ENCODE measurements around the gene EFNB3.

EFNB3 gene

GRCh38 chr17:7700510-7700909, 4.5 kb upstream of the EFNB3 start:
- no peak for DNase-seq (ENCODE audit: low read depth in 3 of 3)

- no peak for DNase-seq (ENCODE audit: low read depth in 3 of 3)
These were observed 3.3 kb upstream of the EFNB3 start for GRCh38 chr17:7701681-7702080.

- no peak for DNase-seq (ENCODE audit: low read depth in 3 of 3)
These were observed 2.2 kb upstream of the EFNB3 start for GRCh38 chr17:7702776-7703175.

GRCh38 chr17:7703584-7704479, 1.2 kb upstream of the EFNB3 start:
- no peak for DNase-seq (ENCODE audit: low read depth in 3 of 3)

- no peak for DNase-seq (ENCODE audit: low read depth in 3 of 3)
These were observed 560 bp downstream of the EFNB3 start for GRCh38 chr17:7705269-7706255.

- DNase-seq (ENCODE audit: low read depth in 3 of 3), result no peak
These were observed 1.8 kb downstream of the EFNB3 start for GRCh38 chr17:7706631-7707354.

GRCh38 chr17:7707446-7707845, 2.4 kb downstream of the EFNB3 start:
- no peak for DNase-seq (ENCODE audit: low read depth in 3 of 3)

GRCh38 chr17:7707858-7708750, 3.1 kb downstream of the EFNB3 start:
- DNase-seq (ENCODE audit: low read depth in 3 of 3), result no peak

- DNase-seq (ENCODE audit: low read depth in 3 of 3), result no peak
These were observed 4.0 kb downstream of the EFNB3 start for GRCh38 chr17:7709031-7709430.

GRCh38 chr17:7710301-7710700, 5.3 kb downstream of the EFNB3 start:
- no peak for DNase-seq (ENCODE audit: low read depth in 3 of 3)

- no peak for DNase-seq (ENCODE audit: low read depth in 3 of 3)
These were observed 6.2 kb downstream of the EFNB3 start for GRCh38 chr17:7711051-7711755.

GRCh38 chr17:7712111-7712771, 7.2 kb downstream of the EFNB3 start:
- DNase-seq (ENCODE audit: low read depth in 3 of 3), result no peak

GRCh38 chr17:7713782-7714181, 8.8 kb downstream of the EFNB3 start:
- no peak for DNase-seq (ENCODE audit: low read depth in 3 of 3)

- no peak for DNase-seq (ENCODE audit: low read depth in 3 of 3)
These were observed 10.0 kb downstream of the EFNB3 start for GRCh38 chr17:7714721-7715594.

GRCh38 chr17:7715936-7716886, 11.2 kb downstream of the EFNB3 start:
- no peak for DNase-seq (ENCODE audit: low read depth in 3 of 3)

- peak; percentile 9 to 50 (median 17) for DNase-seq (ENCODE audit: low read depth in 3 of 3)
These were observed 12.1 kb downstream of the EFNB3 start, which contains the start of gene DNAH2 for GRCh38 chr17:7716901-7717755. Gene DNAH2, plus strand, starts transcription at chr17:7717744. Its CDS starts 1,991 bp downstream, at chr17:7719735.
